Endometrium (tissue), 2 donors: ENCODE measurements around the gene GAGE12C.
"Not testable (repeated sequence)": the region's sequence is repeated elsewhere in the genome, so short reads cannot be mapped to it uniquely, and the experiment has no call there.

Experiments
- FAIRE-seq: peaks from 2 replicates; lab custom pipeline; 2012; peaks lifted over from hg19 to GRCh38; lab: Jason Lieb, UNC
- donor health status: control.
- donor health status: control.

The GAGE12C gene, protein sequence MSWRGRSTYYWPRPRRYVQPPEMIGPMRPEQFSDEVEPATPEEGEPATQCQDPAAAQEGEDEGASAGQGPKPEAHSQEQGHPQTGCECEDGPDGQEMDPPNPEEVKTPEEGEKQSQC

DNA sequence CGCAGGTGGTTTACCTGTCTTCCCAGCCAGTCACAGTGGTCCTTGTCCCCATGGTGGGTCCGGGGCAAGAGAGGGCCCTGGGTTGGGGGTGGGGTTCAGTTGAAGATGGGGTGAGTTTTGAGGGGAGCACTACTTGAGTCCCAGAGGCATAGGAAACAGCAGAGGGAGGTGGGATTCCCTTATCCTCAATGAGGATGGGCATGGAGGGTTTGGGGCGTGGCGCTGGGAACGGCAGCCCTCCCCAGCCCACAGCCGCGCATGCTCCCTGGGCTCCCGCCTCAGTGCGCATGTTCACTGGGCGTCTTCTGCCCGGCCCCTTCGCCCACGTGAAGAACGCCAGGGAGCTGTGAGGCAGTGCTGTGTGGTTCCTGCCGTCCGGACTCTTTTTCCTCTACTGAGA, at the start of gene GAGE12C:
Gene GAGE12C, plus strand, starts transcription at position 301 of the 400 bp plus-strand sequence. CDS start 1,155 bp downstream, outside the sequence.
- not testable (repeated sequence) for FAIRE-seq

DNA sequence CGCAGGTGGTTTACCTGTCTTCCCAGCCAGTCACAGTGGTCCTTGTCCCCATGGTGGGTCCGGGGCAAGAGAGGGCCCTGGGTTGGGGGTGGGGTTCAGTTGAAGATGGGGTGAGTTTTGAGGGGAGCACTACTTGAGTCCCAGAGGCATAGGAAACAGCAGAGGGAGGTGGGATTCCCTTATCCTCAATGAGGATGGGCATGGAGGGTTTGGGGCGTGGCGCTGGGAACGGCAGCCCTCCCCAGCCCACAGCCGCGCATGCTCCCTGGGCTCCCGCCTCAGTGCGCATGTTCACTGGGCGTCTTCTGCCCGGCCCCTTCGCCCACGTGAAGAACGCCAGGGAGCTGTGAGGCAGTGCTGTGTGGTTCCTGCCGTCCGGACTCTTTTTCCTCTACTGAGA, 9.5 kb downstream of the GAGE12C start, which contains the start of gene GAGE12D:
Gene GAGE12D, plus strand, starts transcription at position 301 of the 400 bp plus-strand sequence. CDS start 1,155 bp downstream, outside the sequence.
- FAIRE-seq = not testable (repeated sequence)

DNA sequence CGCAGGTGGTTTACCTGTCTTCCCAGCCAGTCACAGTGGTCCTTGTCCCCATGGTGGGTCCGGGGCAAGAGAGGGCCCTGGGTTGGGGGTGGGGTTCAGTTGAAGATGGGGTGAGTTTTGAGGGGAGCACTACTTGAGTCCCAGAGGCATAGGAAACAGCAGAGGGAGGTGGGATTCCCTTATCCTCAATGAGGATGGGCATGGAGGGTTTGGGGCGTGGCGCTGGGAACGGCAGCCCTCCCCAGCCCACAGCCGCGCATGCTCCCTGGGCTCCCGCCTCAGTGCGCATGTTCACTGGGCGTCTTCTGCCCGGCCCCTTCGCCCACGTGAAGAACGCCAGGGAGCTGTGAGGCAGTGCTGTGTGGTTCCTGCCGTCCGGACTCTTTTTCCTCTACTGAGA, 19.0 kb downstream of the GAGE12C start, which contains the start of gene GAGE12E:
Gene GAGE12E, plus strand, starts transcription at position 301 of the 400 bp plus-strand sequence. CDS start 1,155 bp downstream, outside the sequence.
- FAIRE-seq = not testable (repeated sequence)

DNA sequence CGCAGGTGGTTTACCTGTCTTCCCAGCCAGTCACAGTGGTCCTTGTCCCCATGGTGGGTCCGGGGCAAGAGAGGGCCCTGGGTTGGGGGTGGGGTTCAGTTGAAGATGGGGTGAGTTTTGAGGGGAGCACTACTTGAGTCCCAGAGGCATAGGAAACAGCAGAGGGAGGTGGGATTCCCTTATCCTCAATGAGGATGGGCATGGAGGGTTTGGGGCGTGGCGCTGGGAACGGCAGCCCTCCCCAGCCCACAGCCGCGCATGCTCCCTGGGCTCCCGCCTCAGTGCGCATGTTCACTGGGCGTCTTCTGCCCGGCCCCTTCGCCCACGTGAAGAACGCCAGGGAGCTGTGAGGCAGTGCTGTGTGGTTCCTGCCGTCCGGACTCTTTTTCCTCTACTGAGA, 28.6 kb downstream of the GAGE12C start, which contains the start of gene GAGE12F:
Gene GAGE12F, plus strand, starts transcription at position 301 of the 400 bp plus-strand sequence. CDS start 1,155 bp downstream, outside the sequence.
- FAIRE-seq = not testable (repeated sequence)

DNA sequence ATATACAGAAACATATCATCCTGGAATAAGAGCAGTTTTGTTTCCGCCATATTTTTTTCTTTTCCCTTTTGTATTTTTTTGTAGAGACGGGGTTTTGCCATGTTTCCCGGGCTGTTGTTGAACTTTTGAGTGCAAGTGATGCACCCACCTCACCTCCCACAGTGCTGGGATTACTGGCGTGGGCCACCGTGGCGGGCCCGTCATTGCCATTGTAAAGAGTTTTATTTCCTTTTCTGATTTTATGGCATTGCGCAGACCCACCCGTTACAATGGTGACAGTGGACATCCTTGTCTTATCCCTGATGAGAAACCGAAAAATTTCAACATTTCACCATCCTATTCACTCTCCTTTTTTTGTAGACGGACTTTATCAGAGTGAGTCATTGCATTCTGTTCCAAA, 36.8 kb downstream of the GAGE12C start:
- FAIRE-seq = not testable (repeated sequence)

DNA sequence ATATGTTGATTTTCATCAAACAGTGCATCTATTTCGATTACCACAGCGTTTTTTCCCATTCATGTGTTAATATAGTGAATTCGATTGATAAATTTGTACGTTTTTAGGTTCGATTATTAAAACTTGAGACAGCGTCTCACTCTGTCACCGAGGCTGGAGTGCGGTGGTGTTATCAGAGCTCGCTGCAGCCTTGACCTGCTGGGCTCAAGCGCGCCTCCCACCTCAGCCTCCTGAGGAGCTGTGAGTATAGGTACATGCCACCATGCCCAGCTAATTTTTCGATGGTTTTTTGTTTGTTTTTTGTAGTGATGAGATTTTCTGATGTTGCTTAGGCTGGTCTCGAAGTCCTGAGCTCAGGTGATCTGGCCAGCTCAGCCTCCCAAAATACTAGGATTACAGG, 37.2 kb downstream of the GAGE12C start:
- FAIRE-seq = not testable (repeated sequence)

DNA sequence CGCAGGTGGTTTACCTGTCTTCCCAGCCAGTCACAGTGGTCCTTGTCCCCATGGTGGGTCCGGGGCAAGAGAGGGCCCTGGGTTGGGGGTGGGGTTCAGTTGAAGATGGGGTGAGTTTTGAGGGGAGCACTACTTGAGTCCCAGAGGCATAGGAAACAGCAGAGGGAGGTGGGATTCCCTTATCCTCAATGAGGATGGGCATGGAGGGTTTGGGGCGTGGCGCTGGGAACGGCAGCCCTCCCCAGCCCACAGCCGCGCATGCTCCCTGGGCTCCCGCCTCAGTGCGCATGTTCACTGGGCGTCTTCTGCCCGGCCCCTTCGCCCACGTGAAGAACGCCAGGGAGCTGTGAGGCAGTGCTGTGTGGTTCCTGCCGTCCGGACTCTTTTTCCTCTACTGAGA, 38.1 kb downstream of the GAGE12C start, which contains the start of gene GAGE12G:
Gene GAGE12G, plus strand, starts transcription at position 301 of the 400 bp plus-strand sequence. CDS start 1,155 bp downstream, outside the sequence.
- not testable (repeated sequence) for FAIRE-seq

DNA sequence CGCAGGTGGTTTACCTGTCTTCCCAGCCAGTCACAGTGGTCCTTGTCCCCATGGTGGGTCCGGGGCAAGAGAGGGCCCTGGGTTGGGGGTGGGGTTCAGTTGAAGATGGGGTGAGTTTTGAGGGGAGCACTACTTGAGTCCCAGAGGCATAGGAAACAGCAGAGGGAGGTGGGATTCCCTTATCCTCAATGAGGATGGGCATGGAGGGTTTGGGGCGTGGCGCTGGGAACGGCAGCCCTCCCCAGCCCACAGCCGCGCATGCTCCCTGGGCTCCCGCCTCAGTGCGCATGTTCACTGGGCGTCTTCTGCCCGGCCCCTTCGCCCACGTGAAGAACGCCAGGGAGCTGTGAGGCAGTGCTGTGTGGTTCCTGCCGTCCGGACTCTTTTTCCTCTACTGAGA, 47.7 kb downstream of the GAGE12C start, which contains the start of gene GAGE12H:
Gene GAGE12H, plus strand, starts transcription at position 301 of the 400 bp plus-strand sequence. CDS start 1,155 bp downstream, outside the sequence.
- FAIRE-seq = not testable (repeated sequence)
